HCT116 (cell line): ENCODE results near the gene MRPL24. TPM values are rescaled to one million over a fixed set of nuclear protein-coding genes. Genes with fewer than 3 reads are reported as not detected.

Source experiments
- ATAC-seq: fragments of 200-7000 bp; cut with Tn5 transposase; 2 replicates; pipeline ENCODE4 v1.9.1; 2020; ENCODE audit warnings: mild to moderate bottlenecking, moderate library complexity
- BruUV-seq: library from RNA; stranded (reverse); fragments of 400-500 nt; replicated peaks from 2 replicates; lab custom pipeline; 2021; lab: Mats Ljungman, UMichigan
- CTCF ChIA-PET: fragments of 300-600 bp; sonication (Branson Sonifier 250); formaldehyde crosslinking; loops from one replicate; lab custom pipeline; 2021; ENCODE audit warnings: antibody characterized with exemption; lab: Charles Lee
- POLR2A ChIA-PET: fragments of 300-600, 350-600 bp; sonication (Branson Sonifier 250); formaldehyde crosslinking; loops from one replicate; lab custom pipeline; 2021; ENCODE audit warnings: antibody characterized with exemption; lab: Charles Lee
- RAD21 ChIA-PET, 2 experiments: fragments of 300-600 bp; sonication (Branson Sonifier 250); formaldehyde crosslinking; loops; one replicate each; lab custom pipeline; 2023; ENCODE audit warnings: low total read pairs in 2 of 2; ENCODE audit not compliant: uncharacterized antibody in 2 of 2, unreplicated experiment in 2 of 2, low non-redundant PET in 1 of 2; lab: Charles Lee
- DNase-seq: peaks from one replicate; pipeline ENCODE4 v3.0.0-alpha.2; 2010; ENCODE audit warnings: low read depth, low spot score
- H2AFZ ChIP-seq: fragments of 200-600 bp; shearing (Covaris generic), sonication (generic); 2 replicates; pipeline ENCODE4 v1.6.1; 2017; ENCODE audit warnings: low read depth, mixed run types, mixed read lengths, antibody characterized with exemption, low read length; ENCODE audit not compliant: poor library complexity, severe bottlenecking
- H3K27ac ChIP-seq: 2 replicates; pipeline ENCODE4 v1.5.1; 2012; ENCODE audit warnings: low read depth, low read length
- H3K27me3 ChIP-seq: fragments of 200-600 bp; sonication (generic); 2 replicates; pipeline ENCODE4 v1.6.1; 2016; ENCODE audit warnings: mixed run types, low read length, mixed read lengths; ENCODE audit not compliant: insufficient read depth
- H3K36me3 ChIP-seq, 2 experiments: fragments of 200-500 bp in 1 of 2; fragments of 200-600 bp in 1 of 2; sonication (Bioruptor generic) in 1 of 2; sonication (generic) in 1 of 2; 2 replicates each; pipeline versions ENCODE4 v1.5.1 to v1.6.1; 2014 to 2016; ENCODE audit warnings: low read length in 2 of 2, inconsistent platforms in 1 of 2, mixed read lengths in 1 of 2, mixed run types in 1 of 2; ENCODE audit not compliant: insufficient read depth in 2 of 2, control insufficient read depth in 1 of 2
- H3K4me1 ChIP-seq, 2 experiments: fragments of 200-600 bp in 1 of 2; sonication (generic) in 1 of 2; 2 replicates each; pipeline versions ENCODE4 v1.5.1 to v1.6.1; 2012 to 2017; ENCODE audit warnings: low read length in 2 of 2, inconsistent platforms in 1 of 2, mild to moderate bottlenecking in 1 of 2, mixed read lengths in 1 of 2, mixed run types in 1 of 2, moderate library complexity in 1 of 2; ENCODE audit not compliant: insufficient read depth in 2 of 2, control insufficient read depth in 1 of 2
- H3K4me2 ChIP-seq: fragments of 200-600 bp; sonication (generic); 2 replicates; pipeline ENCODE4 v1.6.1; 2017; ENCODE audit warnings: mixed run types, low read length, mixed read lengths
- H3K4me3 ChIP-seq, 2 experiments: fragments of 200-600 bp in 1 of 2; sonication (generic) in 1 of 2; replicated peaks in 1 of 2; 2 replicates each; pipeline ENCODE4 v1.5.1; 2011 to 2016; ENCODE audit warnings: low read length in 2 of 2, control low read depth in 1 of 2, low read depth in 1 of 2, mild to moderate bottlenecking in 1 of 2, mixed read lengths in 1 of 2, mixed run types in 1 of 2
- H3K79me2 ChIP-seq: fragments of 200-600 bp; sonication (generic); 2 replicates; pipeline ENCODE4 v1.6.1; 2017; ENCODE audit warnings: mild to moderate bottlenecking, mixed run types, low read length, moderate library complexity, mixed read lengths; ENCODE audit not compliant: insufficient read depth
- H3K9ac ChIP-seq: fragments of 200-600 bp; sonication (generic); 2 replicates; pipeline ENCODE4 v1.6.1; 2016; ENCODE audit warnings: low read length, mixed read lengths
- H3K9me2 ChIP-seq: fragments of 200-600 bp; sonication (generic), shearing (Covaris generic); 2 replicates; pipeline ENCODE4 v1.6.1; 2017; ENCODE audit warnings: mixed run types, mild to moderate bottlenecking, moderate library complexity; ENCODE audit not compliant: insufficient read depth
- H3K9me3 ChIP-seq, 2 experiments: fragments of 200-500 bp in 1 of 2; fragments of 200-600 bp in 1 of 2; sonication (Bioruptor generic) in 1 of 2; sonication (generic) in 1 of 2; 2 replicates each; pipeline ENCODE4 v1.6.1; 2014 to 2017; ENCODE audit warnings: low read length in 2 of 2, mixed read lengths in 2 of 2, inconsistent platforms in 1 of 2, low read depth in 1 of 2, mild to moderate bottlenecking in 1 of 2, mixed run types in 1 of 2, moderate library complexity in 1 of 2; ENCODE audit not compliant: control insufficient read depth in 1 of 2, insufficient read depth in 1 of 2
- H4K20me1 ChIP-seq: fragments of 200-600 bp; sonication (generic), shearing (Covaris generic); 2 replicates; pipeline ENCODE4 v1.6.1; 2017; ENCODE audit warnings: mixed run types, mild to moderate bottlenecking, moderate library complexity; ENCODE audit not compliant: insufficient read depth
- CEBPB ChIP-seq: IDR thresholded peaks from 2 replicates; pipeline ENCODE4 v1.6.1; 2012; ENCODE audit warnings: low read depth
- SRF ChIP-seq: IDR thresholded peaks from 2 replicates; pipeline ENCODE4 v1.6.1; 2012; ENCODE audit warnings: low read depth
- ZFX ChIP-seq: fragments of 450-650 bp; IDR thresholded peaks from 2 replicates; pipeline ENCODE4 v1.6.1; 2017
- intact Hi-C: fragments of 100-400 bp; cut with micrococcal nuclease; formaldehyde crosslinking; loops from 2 replicates; pipeline ENCODE4 v1.10.0; 2022
- total RNA-seq: library from RNA; stranded (reverse); gene quantifications from one replicate; pipeline ENCODE4 v1.2.1, GENCODE V29; 2021; ENCODE audit not compliant: unreplicated experiment
- TF ChIP-seq, protein P1 (sequence below), 3 experiments: fragments of 200-600 bp in 1 of 3; sonication (generic) in 1 of 3; IDR thresholded peaks in 2 of 3; conservative IDR thresholded peaks in 1 of 3; 2 replicates each; pipeline ENCODE4 v1.5.1; 2012 to 2017; ENCODE audit warnings: low read depth in 2 of 3, low read length in 2 of 3, antibody characterized with exemption in 1 of 3, borderline replicate concordance in 1 of 3, control low read depth in 1 of 3, mild to moderate bottlenecking in 1 of 3, mixed read lengths in 1 of 3, mixed run types in 1 of 3, moderate library complexity in 1 of 3; ENCODE audit not compliant: insufficient read depth in 1 of 3

Gene MRPL24
- total RNA-seq, 1 experiment from 2014 or later, result 111 TPM

DNA sequence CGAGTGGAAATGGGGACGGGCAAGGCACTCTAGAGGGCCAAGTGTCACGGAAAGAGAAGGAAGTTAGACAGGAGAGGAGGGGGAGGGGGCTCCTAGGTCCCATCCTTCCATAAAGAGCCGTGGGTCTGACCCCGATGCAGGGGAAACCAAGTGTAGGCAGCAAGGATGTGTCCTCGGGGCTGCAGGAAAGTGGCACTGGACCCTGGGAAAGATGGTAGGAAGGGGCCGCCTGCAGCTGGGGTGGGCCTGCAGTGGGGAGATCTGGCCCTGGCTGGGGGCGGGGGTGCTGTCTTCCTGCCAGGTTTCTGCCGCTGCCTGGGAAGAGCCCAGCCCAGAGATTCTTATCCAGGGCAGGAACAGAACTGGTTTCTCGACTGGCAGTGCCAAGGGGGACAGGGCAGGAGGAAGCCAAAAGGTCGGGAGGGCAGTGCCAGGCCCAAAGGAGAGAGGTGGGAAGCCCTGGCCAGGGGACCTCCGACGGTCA is 48.4 kb downstream of the MRPL24 start (continued):
- TF ChIP-seq, protein P1, sequence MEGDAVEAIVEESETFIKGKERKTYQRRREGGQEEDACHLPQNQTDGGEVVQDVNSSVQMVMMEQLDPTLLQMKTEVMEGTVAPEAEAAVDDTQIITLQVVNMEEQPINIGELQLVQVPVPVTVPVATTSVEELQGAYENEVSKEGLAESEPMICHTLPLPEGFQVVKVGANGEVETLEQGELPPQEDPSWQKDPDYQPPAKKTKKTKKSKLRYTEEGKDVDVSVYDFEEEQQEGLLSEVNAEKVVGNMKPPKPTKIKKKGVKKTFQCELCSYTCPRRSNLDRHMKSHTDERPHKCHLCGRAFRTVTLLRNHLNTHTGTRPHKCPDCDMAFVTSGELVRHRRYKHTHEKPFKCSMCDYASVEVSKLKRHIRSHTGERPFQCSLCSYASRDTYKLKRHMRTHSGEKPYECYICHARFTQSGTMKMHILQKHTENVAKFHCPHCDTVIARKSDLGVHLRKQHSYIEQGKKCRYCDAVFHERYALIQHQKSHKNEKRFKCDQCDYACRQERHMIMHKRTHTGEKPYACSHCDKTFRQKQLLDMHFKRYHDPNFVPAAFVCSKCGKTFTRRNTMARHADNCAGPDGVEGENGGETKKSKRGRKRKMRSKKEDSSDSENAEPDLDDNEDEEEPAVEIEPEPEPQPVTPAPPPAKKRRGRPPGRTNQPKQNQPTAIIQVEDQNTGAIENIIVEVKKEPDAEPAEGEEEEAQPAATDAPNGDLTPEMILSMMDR (IDR thresholded peaks at IDR 0.05 in 2 of 3, conservative IDR thresholded peaks at IDR 0.05 in 1 of 3; ENCODE audit: borderline replicate concordance in 1 of 3, insufficient read depth in 1 of 3, low read depth in 2 of 3, low read length in 2 of 3), result no peak
- TF ChIP-seq SRF, result no peak

DNA sequence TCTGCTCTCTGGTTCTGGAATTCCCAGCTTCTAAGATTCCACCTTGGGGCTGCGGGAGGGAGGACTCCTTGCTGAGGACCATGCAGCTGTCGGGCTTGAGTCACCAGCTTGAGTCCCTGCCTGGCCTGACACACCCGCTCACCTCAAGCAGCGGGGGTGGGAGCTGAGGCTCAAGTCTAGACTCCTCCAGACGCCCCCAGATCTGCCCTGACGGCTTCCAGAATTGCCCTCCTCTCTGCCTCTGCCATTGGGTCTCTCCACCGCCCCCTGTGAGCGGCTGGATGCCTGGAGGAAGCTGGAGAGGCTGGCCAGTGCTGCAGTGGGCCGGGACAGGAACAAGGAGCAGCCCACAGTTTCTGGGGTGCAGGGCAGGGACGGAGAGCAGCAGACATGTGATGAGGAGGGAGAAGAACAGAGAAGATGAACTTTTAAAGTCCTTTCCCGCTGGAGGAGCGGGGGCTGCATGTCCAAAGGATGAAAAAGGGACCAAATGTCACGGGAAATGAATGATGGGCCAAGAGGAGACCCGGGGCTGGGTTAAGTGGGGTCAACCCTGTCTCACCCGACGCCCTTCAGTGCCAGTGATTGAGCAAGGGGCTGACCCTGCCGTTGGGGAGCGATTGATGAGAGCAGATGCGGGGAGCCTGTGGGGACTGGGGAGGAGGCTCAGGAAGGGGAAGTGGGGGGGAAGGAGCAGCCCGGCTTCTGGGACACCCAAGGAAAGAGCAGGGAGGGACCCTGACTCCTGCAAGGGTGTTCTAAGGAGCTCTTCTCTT is 49.0 kb downstream of the MRPL24 start:
- H3K4me3 ChIP-seq, result no peak overlapping the region
- DNase-seq (no peak), ATAC-seq (no peak)
- intact Hi-C loops, result no loop called here
- peak overlapping the region; percentile 72 for H3K27ac ChIP-seq
- no peaks in the 10 kb centered on the region for H4K20me1 ChIP-seq
- H3K4me1 ChIP-seq, result peaks cover 57 to 70% of the 10 kb centered on the region in 2 experiments
- POLR2A ChIA-PET, result interaction anchor here (1.0 to 5.0 kb wide), 4 partner anchors 12 to 36 kb away, joined by 3 to 87 read pairs (median 36); partner anchors contain the start of genes CRABP2, ISG20L2, METTL25B and NES
- no peaks in the 10 kb centered on the region for H3K36me3 ChIP-seq
- no peaks in the 10 kb centered on the region for H3K27me3 ChIP-seq
- no TSS peak for BruUV-seq
- RAD21 ChIA-PET, result interaction anchor here (1.8 to 4.0 kb wide), 5 partner anchors 14 to 168 kb away, joined by 9 to 67 read pairs (median 45); partner anchors contain the start of genes CRABP2 (in 2 of the 2) and NTRK1 (in 1 of the 2)
- no peaks in the 10 kb centered on the region for H3K9me3 ChIP-seq
- CTCF ChIA-PET, result interaction anchor here (1.6 to 10.0 kb wide), 5 partner anchors 16 to 236 kb away, joined by 4 to 508 read pairs (median 104); partner anchors contain the start of genes CRABP2, INSRR, ISG20L2 and METTL25B
- peak overlapping the region; percentile 84 for H3K4me2 ChIP-seq
- H3K9ac ChIP-seq, result peak overlapping the region; percentile 39
- no peaks in the 10 kb centered on the region for H3K9me2 ChIP-seq
- no peaks in the 10 kb centered on the region for H3K79me2 ChIP-seq
- TF ChIP-seq, protein P1 (IDR thresholded peaks at IDR 0.05 in 2 of 3, conservative IDR thresholded peaks at IDR 0.05 in 1 of 3; ENCODE audit: borderline replicate concordance in 1 of 3, insufficient read depth in 1 of 3, low read depth in 2 of 3, low read length in 2 of 3), result peak in 1 of 3 experiments; percentile 12; a peak in 1 of 6 replicates
- TF ChIP-seq ZFX (no peak), CEBPB (no peak)
- H2AFZ ChIP-seq, result peak overlapping the region; percentile 35
